ENCODE data around the gene SMAD7. TPM values are rescaled to one million over a fixed set of nuclear protein-coding genes. Genes with fewer than 3 reads are reported as not detected.

Gene SMAD7
- total RNA-seq, 1 experiment from 2014 or later: 78.3 TPM

DNA sequence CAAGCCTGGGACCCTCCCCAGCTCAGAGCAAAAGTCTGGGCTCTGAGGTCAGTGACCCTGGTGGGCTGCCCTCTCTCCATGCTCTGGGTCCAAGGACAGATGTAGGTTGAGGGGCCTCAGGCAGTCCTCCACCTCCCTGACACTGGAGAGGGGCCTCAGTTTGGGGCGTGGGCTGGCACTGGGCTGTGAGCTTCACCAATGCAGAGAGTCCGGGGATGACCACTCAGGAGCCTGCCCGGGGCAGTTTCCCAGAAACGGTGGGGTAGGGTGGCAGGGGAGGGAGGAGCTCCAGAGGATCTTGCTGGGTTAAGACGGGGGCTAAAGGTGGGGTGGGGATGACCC lies 40.5 kb upstream of the SMAD7 start:
- no peak for DNase-seq
- no peaks in the 10 kb centered on the region; the same call in 1 of the 2 replicates for H3K27me3 ChIP-seq (ENCODE audit: control insufficient read depth, insufficient read depth, low read length)
- H3K36me3 ChIP-seq (replicated peaks; ENCODE audit: control insufficient read depth, insufficient read depth, low read length): no peaks in the 10 kb centered on the region
- no peak overlapping the region for H3K4me3 ChIP-seq (ENCODE audit: insufficient read depth, low read depth, low read length)

DNA sequence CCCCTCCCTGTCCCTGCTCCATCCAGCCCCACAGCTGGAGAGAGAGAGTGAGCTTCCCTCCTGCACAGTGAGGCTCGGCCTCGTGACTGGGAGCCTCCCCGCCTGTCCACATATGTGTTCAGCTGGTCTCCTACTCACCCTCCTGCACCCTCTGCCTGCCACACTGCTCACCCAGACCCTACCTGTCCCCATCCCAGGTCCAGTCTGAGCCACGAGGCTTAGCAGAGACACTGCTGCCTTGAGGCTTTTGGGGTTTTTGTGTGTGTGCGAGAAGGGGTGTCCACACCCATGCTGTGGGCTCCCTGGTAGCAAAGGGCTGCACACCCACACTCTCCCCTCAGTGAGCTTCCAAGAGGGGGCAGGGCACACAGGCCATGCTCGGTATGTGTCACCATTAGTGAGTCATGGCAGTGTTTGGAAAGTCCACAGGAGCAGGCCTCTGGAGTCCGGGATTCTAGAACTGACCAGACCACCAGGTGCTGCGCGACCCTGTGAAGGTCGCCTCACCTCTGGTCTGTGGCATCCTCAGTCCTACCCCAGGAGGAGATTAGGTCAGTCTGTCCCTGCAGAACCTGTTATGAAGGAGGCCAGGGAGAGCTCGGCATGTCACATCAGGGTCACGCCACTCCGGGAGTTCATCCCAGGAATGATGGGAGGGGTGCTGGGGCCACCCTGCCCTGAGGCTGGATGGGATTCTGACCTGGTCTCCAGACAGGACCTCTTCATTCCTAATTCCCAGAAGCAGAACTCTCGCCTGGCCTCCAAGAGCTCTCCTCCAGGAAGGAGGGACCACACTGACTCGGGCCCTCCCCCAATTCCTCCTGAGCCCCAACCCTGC lies 39.9 kb upstream of the SMAD7 start:
- Histone ChIP-seq H3K4me3 (ENCODE audit: insufficient read depth, low read depth, low read length) (no peak overlapping the region), H3K27me3 (ENCODE audit: control insufficient read depth, insufficient read depth, low read length) (no peaks in the 10 kb centered on the region; the same call in 1 of the 2 replicates), H3K36me3 (replicated peaks; ENCODE audit: control insufficient read depth, insufficient read depth, low read length) (no peaks in the 10 kb centered on the region)
- DNase-seq: no peak

DNA sequence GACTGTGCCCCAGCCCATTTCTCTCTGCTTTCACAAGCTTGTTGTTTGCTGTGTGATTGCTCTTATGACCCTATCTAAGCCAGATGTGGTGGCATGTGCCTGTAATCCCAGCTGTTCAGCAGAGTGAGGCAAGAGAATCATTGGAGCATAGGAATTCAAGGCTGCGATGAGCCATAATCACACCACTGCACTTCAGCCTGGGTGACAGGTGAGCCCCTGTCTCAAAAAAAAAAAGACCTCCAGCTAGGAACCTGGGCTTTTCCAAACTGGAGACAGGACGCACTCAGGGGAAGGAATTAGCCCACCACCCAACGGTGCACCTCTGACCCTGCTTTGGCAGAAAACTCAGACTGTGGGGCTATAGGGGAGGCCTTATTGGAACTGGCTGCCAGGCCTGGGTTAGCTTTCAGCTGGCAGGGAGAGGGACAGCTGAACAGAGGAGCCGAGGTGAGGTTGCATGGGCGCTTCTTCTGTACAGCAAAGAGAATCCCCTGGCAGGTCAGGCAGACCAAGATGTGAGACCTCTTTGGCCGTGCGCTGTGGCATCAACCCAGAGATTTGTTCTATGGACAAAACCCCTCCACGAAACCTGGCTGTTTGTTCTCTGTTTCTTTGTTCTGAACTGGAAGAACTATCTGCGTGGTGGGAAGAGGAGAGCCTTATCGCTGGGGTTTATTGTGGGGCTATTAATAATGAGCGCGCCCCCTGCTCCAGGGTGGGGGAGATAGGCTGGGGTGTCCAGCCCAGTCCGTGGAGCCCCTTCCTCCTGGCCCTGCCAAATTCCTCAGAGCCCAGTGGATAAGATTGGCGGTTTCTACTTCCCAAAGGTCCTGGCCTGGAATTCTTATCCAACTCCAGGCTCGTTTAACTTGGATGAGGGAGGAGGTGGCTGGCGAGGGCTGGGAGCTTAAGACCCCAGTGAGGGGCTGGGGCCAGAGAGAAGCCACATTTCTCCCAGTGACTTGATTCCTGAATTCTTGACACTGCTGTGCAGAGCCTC lies 38.8 kb upstream of the SMAD7 start:
- no peak for DNase-seq
- no peaks in the 10 kb centered on the region; the same call in 1 of the 2 replicates for H3K27me3 ChIP-seq (ENCODE audit: control insufficient read depth, insufficient read depth, low read length)
- no peaks in the 10 kb centered on the region for H3K36me3 ChIP-seq (replicated peaks; ENCODE audit: control insufficient read depth, insufficient read depth, low read length)

DNA sequence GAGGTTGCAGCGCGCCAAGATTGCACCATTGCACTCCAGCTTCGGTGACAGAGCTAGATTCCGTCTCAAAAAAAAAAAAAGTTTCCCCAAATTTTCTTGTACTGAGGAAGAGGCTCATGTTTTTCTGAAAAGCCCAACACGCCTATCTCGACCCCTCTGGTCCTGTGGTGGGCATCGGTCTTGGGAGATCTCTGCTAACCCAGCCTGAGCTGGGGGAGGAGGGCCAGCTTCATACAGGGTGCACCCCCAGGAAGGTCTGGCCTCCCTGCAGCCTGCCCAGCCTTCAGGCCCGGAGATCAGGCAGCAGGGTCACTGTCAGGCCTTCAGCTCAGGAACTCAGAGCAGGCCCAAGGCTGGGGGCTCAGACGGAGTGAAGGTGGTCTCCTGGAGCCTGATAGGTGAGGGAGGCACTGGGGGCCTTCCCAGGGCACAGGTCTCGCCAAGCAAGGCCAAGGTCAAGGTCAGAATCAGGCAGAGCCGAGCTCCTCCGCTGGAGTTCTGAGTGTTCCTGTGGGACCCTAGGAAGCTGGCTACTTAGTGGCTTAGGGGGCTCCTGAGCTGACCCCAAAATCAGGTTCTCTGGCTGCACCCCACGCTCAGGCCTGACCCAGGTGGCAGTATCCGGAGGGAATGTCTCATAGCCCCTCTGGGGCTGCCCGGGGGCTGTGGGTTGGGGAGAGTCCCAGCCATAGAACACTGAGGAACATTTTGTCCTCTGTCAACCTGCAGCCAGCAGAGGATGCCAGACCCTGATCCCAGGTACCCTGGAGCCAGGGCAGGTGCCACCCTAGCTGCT lies 37.9 kb upstream of the SMAD7 start:
- H3K36me3 ChIP-seq (replicated peaks; ENCODE audit: control insufficient read depth, insufficient read depth, low read length): no peaks in the 10 kb centered on the region
- DNase-seq: no peak
- H3K4me3 ChIP-seq (ENCODE audit: insufficient read depth, low read depth, low read length): no peak overlapping the region
- H3K27me3 ChIP-seq (ENCODE audit: control insufficient read depth, insufficient read depth, low read length): no peaks in the 10 kb centered on the region; the same call in 1 of the 2 replicates

More for the DNA sequence above, 38.8 kb upstream of the SMAD7 start:
- no peak overlapping the region for H3K4me3 ChIP-seq (ENCODE audit: insufficient read depth, low read depth, low read length)

DNA sequence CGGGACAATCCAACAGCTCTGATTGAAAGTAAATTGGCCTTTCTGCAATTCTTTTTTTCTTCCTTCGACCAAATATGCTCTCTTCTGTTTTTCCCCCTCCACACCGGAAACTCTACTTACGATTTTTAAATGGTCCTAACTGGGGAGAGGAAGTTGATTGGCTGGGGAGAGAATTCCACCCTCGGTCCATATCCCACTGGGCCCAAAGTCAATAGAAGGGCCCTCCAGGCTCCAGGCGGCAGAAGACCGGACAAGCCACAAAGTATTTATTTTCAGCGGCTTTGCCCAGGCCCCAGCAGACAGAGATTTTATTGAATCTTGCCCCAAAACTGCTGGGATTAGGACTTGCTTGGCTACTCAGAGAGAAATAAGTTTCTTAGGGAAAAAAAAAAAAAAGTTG lies 37.1 kb upstream of the SMAD7 start:
- Histone ChIP-seq H3K4me3 (ENCODE audit: insufficient read depth, low read depth, low read length) (no peak overlapping the region), H3K27me3 (ENCODE audit: control insufficient read depth, insufficient read depth, low read length) (no peaks in the 10 kb centered on the region; the same call in 1 of the 2 replicates), H3K36me3 (replicated peaks; ENCODE audit: control insufficient read depth, insufficient read depth, low read length) (no peaks in the 10 kb centered on the region)
- no peak for DNase-seq

DNA sequence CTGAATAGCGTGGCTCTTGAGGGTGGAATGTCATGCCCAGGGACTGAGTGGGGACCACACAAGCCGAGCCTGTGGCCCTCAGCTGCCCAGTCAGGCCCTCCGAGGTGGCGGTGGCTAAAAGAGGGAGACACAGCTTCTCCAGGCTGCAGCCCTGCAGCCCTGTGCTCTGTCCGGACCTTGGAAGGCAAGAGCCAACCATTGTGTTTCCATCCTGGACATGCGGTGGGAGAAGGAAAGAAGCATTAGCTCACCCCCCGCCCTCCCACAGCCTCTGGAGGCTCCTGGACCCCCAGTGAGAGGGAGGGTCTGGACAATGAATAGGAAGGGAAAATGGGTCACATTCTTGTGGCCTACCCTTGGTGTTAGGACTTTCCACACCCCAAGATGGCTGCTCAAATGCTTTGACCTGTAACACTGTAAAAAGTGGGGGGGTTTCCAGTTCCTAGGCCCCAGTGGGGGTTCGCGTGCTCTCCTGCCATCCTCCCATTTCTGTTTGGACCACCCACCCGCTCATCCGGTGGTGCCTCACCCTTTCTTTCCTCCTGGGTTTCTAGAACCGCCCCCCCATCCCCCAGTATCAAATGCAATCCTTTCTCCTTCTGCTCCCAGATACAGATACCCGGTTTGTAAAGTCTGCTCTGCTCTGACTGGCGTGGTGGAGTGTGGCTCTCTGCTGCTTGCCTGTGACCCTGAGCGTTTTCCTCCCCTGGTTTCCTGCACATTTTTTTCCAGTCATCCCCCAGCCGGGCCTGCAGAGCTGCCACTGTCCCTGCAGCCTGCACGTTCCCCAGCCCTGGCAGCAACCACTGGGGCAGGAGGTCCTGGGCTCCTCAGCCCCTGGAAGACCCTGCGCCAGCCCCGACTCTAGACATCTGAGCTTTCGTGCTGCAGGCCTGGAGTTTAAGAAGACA lies 36.3 kb upstream of the SMAD7 start:
- no peaks in the 10 kb centered on the region for H3K36me3 ChIP-seq (replicated peaks; ENCODE audit: control insufficient read depth, insufficient read depth, low read length)
- H3K4me3 ChIP-seq (ENCODE audit: insufficient read depth, low read depth, low read length): no peak overlapping the region
- DNase-seq: no peak
- no peaks in the 10 kb centered on the region; the same call in 1 of the 2 replicates for H3K27me3 ChIP-seq (ENCODE audit: control insufficient read depth, insufficient read depth, low read length)

DNA sequence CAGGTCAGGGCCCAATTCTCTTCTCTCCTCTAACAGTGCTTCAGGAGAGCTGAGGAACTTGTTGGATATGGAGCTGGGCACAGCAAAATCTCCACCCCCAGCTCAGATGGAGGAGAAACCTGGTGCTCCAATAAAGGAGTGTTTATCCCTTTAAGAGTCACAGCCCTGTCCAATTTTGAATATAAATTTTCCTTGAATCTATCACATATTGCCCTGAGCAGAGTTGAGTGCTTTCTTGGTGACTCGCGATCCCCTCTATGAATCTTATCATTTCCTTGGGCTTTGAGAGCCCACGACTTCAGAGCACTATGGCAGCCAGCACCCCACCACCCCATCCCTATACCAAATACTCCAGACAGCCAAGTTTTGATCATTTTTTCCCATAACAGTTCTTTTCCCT lies 34.4 kb upstream of the SMAD7 start:
- H3K4me3 ChIP-seq (ENCODE audit: insufficient read depth, low read depth, low read length): no peak overlapping the region
- no peaks in the 10 kb centered on the region for H3K27me3 ChIP-seq (ENCODE audit: control insufficient read depth, insufficient read depth, low read length)
- DNase-seq: no peak
- H3K36me3 ChIP-seq (replicated peaks; ENCODE audit: control insufficient read depth, insufficient read depth, low read length): no peaks in the 10 kb centered on the region

DNA sequence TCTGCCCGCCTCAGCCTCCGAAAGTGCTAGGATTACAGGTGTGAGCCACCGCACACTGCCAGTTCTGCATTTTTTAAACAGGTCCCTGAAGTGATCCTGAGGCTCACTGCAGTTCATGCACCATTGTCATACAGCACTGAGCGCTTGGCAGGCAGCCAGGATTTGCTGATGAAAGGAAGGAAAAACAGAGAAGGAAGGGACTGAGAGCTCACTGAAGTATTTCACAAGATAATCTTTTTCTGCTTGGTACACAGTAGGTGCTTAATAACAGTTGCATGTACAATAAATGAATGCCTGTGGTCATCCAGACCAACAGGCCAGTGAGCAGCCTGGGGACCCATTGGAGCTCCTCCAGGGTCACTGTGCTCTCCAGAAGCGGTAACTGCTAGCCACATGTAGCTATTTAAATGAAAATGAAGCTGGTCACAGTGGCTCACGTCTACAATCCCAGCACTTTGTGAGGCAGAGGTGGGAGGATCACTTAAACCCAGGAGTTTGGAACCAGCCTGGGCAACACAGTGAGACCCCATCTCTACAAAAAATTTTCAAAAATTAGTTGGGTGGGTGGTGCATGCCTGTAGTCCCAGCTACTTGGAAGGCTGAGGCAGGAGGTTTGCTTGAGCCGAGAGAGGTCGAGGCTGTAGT lies 33.1 kb upstream of the SMAD7 start:
- no peak for DNase-seq
- H3K4me3 ChIP-seq (ENCODE audit: insufficient read depth, low read depth, low read length): no peak overlapping the region
- no peaks in the 10 kb centered on the region for H3K36me3 ChIP-seq (replicated peaks; ENCODE audit: control insufficient read depth, insufficient read depth, low read length)
- H3K27me3 ChIP-seq (ENCODE audit: control insufficient read depth, insufficient read depth, low read length): no peaks in the 10 kb centered on the region

DNA sequence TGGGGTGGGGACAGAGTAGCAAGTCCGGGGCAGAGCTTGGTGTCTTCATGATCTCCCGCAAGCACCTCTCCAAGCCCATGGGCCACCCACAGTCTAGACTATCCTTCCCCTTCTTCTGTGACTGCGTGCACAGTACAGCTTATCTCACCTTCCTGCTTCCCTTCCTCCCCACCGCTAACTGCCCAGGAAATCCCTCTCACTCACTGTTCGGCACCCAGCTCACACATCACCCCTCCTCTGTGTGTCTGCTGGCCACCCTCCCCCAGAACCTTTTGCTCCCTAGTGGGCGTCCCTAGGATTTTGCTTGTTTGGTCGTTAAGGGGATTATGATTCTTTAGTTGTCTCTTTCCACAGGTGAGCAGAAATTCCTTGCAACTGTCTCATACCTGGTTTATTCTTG lies 31.5 kb upstream of the SMAD7 start:
- no peak for DNase-seq

DNA sequence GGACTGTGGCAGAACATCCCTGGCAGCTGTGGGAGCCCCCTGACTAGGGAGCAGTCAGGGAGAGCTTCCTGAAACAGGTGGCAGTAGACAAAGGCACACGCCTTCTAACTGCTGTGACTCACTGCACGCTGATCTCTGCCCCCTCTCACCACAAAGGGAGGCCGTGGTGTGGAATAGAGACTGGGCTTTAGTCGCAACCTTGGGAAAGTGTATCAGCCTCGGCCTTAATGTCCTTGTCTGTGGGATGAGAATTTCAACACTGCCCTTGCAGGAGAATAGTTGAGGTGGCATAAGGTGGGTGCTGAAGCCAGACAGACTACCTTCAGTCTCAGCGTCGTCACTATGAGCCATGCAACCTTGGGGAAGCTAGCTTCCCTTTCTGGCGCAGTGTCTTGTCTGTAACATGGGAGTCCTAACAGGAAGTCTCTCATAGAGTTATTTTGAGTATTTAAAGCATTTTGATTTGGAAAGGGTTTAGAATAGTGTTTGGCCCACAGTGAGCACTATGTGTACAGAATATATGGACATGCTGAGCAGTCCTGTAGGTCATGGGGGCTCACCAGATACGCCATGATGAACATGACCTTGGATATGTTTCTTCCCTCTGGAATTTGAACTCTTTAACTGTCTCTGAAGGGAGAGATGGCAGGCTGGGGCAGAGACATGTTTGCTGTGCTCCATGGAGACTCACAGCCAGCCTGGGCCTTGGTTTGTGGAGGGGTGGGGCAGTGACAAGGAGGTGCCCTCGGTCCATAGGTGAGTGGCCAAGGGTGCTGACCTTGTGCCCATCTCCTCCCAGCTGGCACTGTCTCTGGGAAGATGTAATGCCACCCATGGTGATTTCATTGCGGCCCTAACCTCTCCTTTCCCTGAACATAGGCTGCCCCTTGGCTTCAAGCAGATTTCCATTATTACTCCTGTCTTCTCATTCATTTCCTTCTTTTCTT lies 29.5 kb upstream of the SMAD7 start:
- peak; percentile 19 for DNase-seq
- no peaks in the 10 kb centered on the region; the same call in 1 of the 2 replicates for H3K27me3 ChIP-seq (ENCODE audit: control insufficient read depth, insufficient read depth, low read length)
- no peak overlapping the region for H3K4me3 ChIP-seq (ENCODE audit: insufficient read depth, low read depth, low read length)
- no peaks in the 10 kb centered on the region for H3K36me3 ChIP-seq (replicated peaks; ENCODE audit: control insufficient read depth, insufficient read depth, low read length)

More for the DNA sequence above, 31.5 kb upstream of the SMAD7 start:
- no peaks in the 10 kb centered on the region for H3K27me3 ChIP-seq (ENCODE audit: control insufficient read depth, insufficient read depth, low read length)
- no peaks in the 10 kb centered on the region for H3K36me3 ChIP-seq (replicated peaks; ENCODE audit: control insufficient read depth, insufficient read depth, low read length)
- H3K4me3 ChIP-seq (ENCODE audit: insufficient read depth, low read depth, low read length): no peak overlapping the region

DNA sequence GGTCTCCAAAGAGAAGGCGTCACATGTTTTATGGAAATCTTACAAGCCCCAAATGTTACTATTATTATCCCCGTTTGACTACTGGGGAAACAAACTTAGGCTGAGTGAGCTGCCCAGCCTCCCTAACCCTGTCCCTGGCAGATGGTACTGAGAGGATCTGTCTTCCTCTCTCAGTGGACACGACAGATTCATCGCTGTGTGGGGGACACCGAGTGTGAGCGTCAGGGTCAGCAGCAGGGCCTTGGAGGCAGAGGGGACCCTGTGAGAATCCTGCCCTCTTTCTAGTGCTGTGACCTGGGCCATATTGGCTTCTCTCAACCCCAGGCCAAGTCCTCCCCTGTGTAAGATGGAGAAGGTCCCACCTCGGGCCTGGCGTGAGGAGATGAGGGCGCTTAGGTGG lies 27.1 kb upstream of the SMAD7 start:
- H3K4me3 ChIP-seq (ENCODE audit: insufficient read depth, low read depth, low read length): no peak overlapping the region
- no peaks in the 10 kb centered on the region for H3K36me3 ChIP-seq (replicated peaks; ENCODE audit: control insufficient read depth, insufficient read depth, low read length)
- peaks cover 4% of the 10 kb centered on the region; the same call in 1 of the 2 replicates for H3K27me3 ChIP-seq (ENCODE audit: control insufficient read depth, insufficient read depth, low read length)

More for the DNA sequence above, 27.1 kb upstream of the SMAD7 start:
- no peak for DNase-seq

Data from H7 (cell line).